SU-DHL-6 (cell line): ENCODE data around the gene CACNG5.

ENCODE experiments used
- H2AFZ ChIP-seq: fragments of 200-600 bp; sonication (generic); 2 replicates; pipeline ENCODE4 v1.6.1; 2014; ENCODE audit warnings: low read depth, mild to moderate bottlenecking, moderate library complexity, mixed read lengths, antibody characterized with exemption, low read length; ENCODE audit not compliant: severe bottlenecking
- H3F3A ChIP-seq: fragments of 200-600 bp; shearing (Covaris generic); 2 replicates; pipeline ENCODE4 v1.6.0; 2016; ENCODE audit warnings: antibody characterized with exemption, mild to moderate bottlenecking; ENCODE audit not compliant: insufficient read depth
- H3K27ac ChIP-seq: fragments of 200-600 bp; sonication (generic); 2 replicates; pipeline ENCODE4 v1.5.1; 2016; ENCODE audit warnings: low read depth, mild to moderate bottlenecking, low read length, moderate library complexity, mixed read lengths
- H3K27me3 ChIP-seq: fragments of 200-600 bp; sonication (generic), shearing (Covaris generic); 2 replicates; pipeline ENCODE4 v1.6.0; 2014; ENCODE audit warnings: mild to moderate bottlenecking, low read length
- H3K36me3 ChIP-seq: fragments of 200-600 bp; sonication (generic); 2 replicates; pipeline ENCODE4 v1.6.1; 2014; ENCODE audit warnings: mild to moderate bottlenecking, low read length, mixed read lengths
- H3K4me2 ChIP-seq: fragments of 300-600, 200-600 bp; shearing (Covaris generic), sonication (generic); 2 replicates; pipeline ENCODE4 v1.6.0; 2014; ENCODE audit warnings: low read length, low read depth, mild to moderate bottlenecking; ENCODE audit not compliant: poor library complexity, severe bottlenecking
- H3K4me3 ChIP-seq: fragments of 200-600 bp; sonication (generic); 2 replicates; pipeline ENCODE4 v1.5.1; 2014; ENCODE audit warnings: antibody characterized with exemption, low read length, mild to moderate bottlenecking, mixed read lengths; ENCODE audit not compliant: insufficient read depth, poor library complexity, severe bottlenecking
- H3K79me2 ChIP-seq: fragments of 200-600 bp; sonication (generic); 2 replicates; pipeline ENCODE4 v1.6.1; 2014; ENCODE audit warnings: mild to moderate bottlenecking, low read length, moderate library complexity; ENCODE audit not compliant: insufficient read depth
- H3K9ac ChIP-seq: fragments of 200-600 bp; sonication (generic); 2 replicates; pipeline ENCODE4 v1.7.0; 2014; ENCODE audit warnings: mild to moderate bottlenecking, low read length
- H3K9me2 ChIP-seq: fragments of 200-600 bp; sonication (generic); replicated peaks from 2 replicates; pipeline ENCODE4 v1.6.1; 2014; ENCODE audit warnings: low read length; ENCODE audit not compliant: insufficient read depth
- H3K9me3 ChIP-seq: fragments of 200-600 bp; sonication (generic); 2 replicates; pipeline ENCODE4 v1.6.1; 2014; ENCODE audit warnings: low read length, mixed read lengths; ENCODE audit not compliant: insufficient read depth
- H4K20me1 ChIP-seq: fragments of 200-600 bp; sonication (generic); 2 replicates; pipeline ENCODE4 v1.6.1; 2014; ENCODE audit warnings: low read depth, mild to moderate bottlenecking, antibody characterized with exemption, low read length, moderate library complexity, mixed read lengths
- EZH2phosphoT487 ChIP-seq: fragments of 200-600 bp; sonication (generic), shearing (Covaris generic); conservative IDR thresholded peaks from 2 replicates; pipeline ENCODE4 v1.6.1; 2018; ENCODE audit warnings: mild to moderate bottlenecking, antibody characterized with exemption, low read length, moderate library complexity, mixed read lengths
- TF ChIP-seq, protein P1 (sequence below): fragments of 200-600 bp; sonication (generic); IDR thresholded peaks from one replicate; pipeline ENCODE4 v1.5.1; 2017; ENCODE audit warnings: antibody characterized with exemption, mild to moderate bottlenecking, low read length, moderate library complexity; ENCODE audit not compliant: insufficient read depth, poor library complexity, severe bottlenecking

Gene CACNG5

GRCh38 chr17:66889480-66890230, 54.7 kb downstream of the CACNG5 start:
- Histone ChIP-seq H3K4me3 (no peak overlapping the region), H3K9ac (no peak overlapping the region), H3K4me2 (no peak overlapping the region), H4K20me1 (no peaks in the 10 kb centered on the region), H2AFZ (no peak overlapping the region), H3F3A (no peaks in the 10 kb centered on the region), H3K9me2 (no peaks in the 10 kb centered on the region), H3K27me3 (no peaks in the 10 kb centered on the region), H3K27ac (no peak overlapping the region), H3K9me3 (no peaks in the 10 kb centered on the region), H3K79me2 (no peaks in the 10 kb centered on the region), H3K36me3 (no peaks in the 10 kb centered on the region)
- no peak for TF ChIP-seq EZH2phosphoT487
- TF ChIP-seq, protein P1, sequence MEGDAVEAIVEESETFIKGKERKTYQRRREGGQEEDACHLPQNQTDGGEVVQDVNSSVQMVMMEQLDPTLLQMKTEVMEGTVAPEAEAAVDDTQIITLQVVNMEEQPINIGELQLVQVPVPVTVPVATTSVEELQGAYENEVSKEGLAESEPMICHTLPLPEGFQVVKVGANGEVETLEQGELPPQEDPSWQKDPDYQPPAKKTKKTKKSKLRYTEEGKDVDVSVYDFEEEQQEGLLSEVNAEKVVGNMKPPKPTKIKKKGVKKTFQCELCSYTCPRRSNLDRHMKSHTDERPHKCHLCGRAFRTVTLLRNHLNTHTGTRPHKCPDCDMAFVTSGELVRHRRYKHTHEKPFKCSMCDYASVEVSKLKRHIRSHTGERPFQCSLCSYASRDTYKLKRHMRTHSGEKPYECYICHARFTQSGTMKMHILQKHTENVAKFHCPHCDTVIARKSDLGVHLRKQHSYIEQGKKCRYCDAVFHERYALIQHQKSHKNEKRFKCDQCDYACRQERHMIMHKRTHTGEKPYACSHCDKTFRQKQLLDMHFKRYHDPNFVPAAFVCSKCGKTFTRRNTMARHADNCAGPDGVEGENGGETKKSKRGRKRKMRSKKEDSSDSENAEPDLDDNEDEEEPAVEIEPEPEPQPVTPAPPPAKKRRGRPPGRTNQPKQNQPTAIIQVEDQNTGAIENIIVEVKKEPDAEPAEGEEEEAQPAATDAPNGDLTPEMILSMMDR: no peak

- Histone ChIP-seq H4K20me1 (no peaks in the 10 kb centered on the region), H3F3A (no peaks in the 10 kb centered on the region), H2AFZ (no peak overlapping the region), H3K79me2 (no peaks in the 10 kb centered on the region), H3K27ac (no peak overlapping the region), H3K27me3 (no peaks in the 10 kb centered on the region), H3K4me2 (no peak overlapping the region), H3K9ac (no peak overlapping the region), H3K4me3 (no peak overlapping the region), H3K9me3 (no peaks in the 10 kb centered on the region), H3K9me2 (no peaks in the 10 kb centered on the region), H3K36me3 (no peaks in the 10 kb centered on the region)
- TF ChIP-seq, protein P1: no peak
- TF ChIP-seq EZH2phosphoT487: no peak
Observed at GRCh38 chr17:66892246-66892645, 57.3 kb downstream of the CACNG5 start.

DNA sequence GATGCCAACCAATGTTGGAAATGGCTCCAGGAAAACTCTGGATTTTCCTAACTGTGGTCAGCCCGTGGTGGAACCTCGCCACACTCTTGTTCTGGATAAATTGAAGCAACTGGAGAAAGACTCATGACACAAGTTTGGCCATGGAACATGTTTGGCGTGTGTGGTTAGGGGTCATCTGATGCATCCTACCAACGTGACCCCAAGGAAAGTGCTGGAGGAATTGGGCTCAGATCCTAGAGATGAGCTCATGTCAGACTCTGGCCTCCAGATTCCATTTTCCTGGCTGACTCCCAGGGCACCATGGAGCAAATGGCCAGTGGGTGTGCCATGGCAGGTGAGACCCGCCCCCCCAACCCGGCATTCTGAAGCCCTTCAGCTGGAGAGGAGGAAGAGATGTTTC, 58.5 kb downstream of the CACNG5 start:
- Histone ChIP-seq H3K9ac (no peak overlapping the region), H3K4me3 (no peak overlapping the region), H3K36me3 (no peaks in the 10 kb centered on the region), H2AFZ (no peak overlapping the region), H3K27ac (no peak overlapping the region), H3K9me3 (no peaks in the 10 kb centered on the region), H4K20me1 (no peaks in the 10 kb centered on the region), H3K9me2 (no peaks in the 10 kb centered on the region), H3F3A (no peaks in the 10 kb centered on the region), H3K79me2 (no peaks in the 10 kb centered on the region), H3K27me3 (no peaks in the 10 kb centered on the region), H3K4me2 (no peak overlapping the region)
- TF ChIP-seq, protein P1: no peak
- TF ChIP-seq EZH2phosphoT487: no peak
